Astrocyte (in vitro differentiated cells and primary cell): ENCODE results near the gene CDK6.

Experiments used
- CTCF ChIP-seq: IDR thresholded peaks from 2 replicates; pipeline ENCODE4 v1.5.1; 2011; ENCODE audit warnings: low read depth, mild to moderate bottlenecking, inconsistent platforms, low read length, moderate library complexity; ENCODE audit not compliant: insufficient read depth
- EZH2 ChIP-seq: IDR thresholded peaks from 2 replicates; pipeline ENCODE4 v1.6.1; 2012; ENCODE audit warnings: mild to moderate bottlenecking, low read length, inconsistent platforms; ENCODE audit not compliant: insufficient read depth

- no peak for TF ChIP-seq CTCF
- no peak for TF ChIP-seq EZH2
These were observed 47.7 kb downstream of the CDK6 start for GRCh38 chr7:92788559-92789183.
